ENCODE results near the gene EPB41L1.

EPB41L1 gene

GRCh38 chr20:36275441-36276189, 121.1 kb downstream of the EPB41L1 start:
- no peak for DNase-seq (ENCODE audit: low read depth in 4 of 4, low spot score in 1 of 4)

- no peak for DNase-seq (ENCODE audit: low read depth in 4 of 4, low spot score in 1 of 4)
Observed at GRCh38 chr20:36277546-36277945, 123.0 kb downstream of the EPB41L1 start.

- no peak for DNase-seq (ENCODE audit: low read depth in 4 of 4, low spot score in 1 of 4)
Observed at GRCh38 chr20:36279362-36279761, 124.8 kb downstream of the EPB41L1 start.

- no peak for DNase-seq (ENCODE audit: low read depth in 4 of 4, low spot score in 1 of 4)
Observed at GRCh38 chr20:36279776-36280175, 125.2 kb downstream of the EPB41L1 start.

- no peak for DNase-seq (ENCODE audit: low read depth in 4 of 4, low spot score in 1 of 4)
Observed at GRCh38 chr20:36281785-36282380, 127.3 kb downstream of the EPB41L1 start.

Data from stimulated activated CD4-positive, alpha-beta T cell treated with anti-CD3 and anti-CD28 coated beads, Interleukin-1b, Interleukin-23, amount 100 ng/mL, for 24 hours (primary cell).